Muscle layer of colon (tissue), 2 donors: ENCODE data around the gene PRX.
"Not testable (repeated sequence)": the region's sequence is repeated elsewhere in the genome, so short reads cannot be mapped to it uniquely, and the experiment has no call there.

Source experiments
- H3K27ac ChIP-seq: one replicate; pipeline ENCODE4 v1.7.0; 2013; ENCODE audit warnings: low read depth, mild to moderate bottlenecking, low read length, moderate library complexity
- H3K27me3 ChIP-seq, 2 donors: one replicate each; pipeline ENCODE4 v1.7.0; 2013; ENCODE audit warnings: low read length in 2 of 2, mild to moderate bottlenecking in 2 of 2; ENCODE audit not compliant: insufficient read depth in 2 of 2, control insufficient read depth in 1 of 2
- H3K36me3 ChIP-seq: one replicate; pipeline ENCODE4 v1.7.0; 2013; ENCODE audit warnings: mild to moderate bottlenecking, low read length; ENCODE audit not compliant: insufficient read depth
- H3K4me1 ChIP-seq: one replicate; pipeline ENCODE4 v1.7.0; 2013; ENCODE audit warnings: mild to moderate bottlenecking, low read length; ENCODE audit not compliant: insufficient read depth
- H3K4me3 ChIP-seq, 2 donors: one replicate each; pipeline ENCODE4 v1.7.0; 2013; ENCODE audit warnings: low read length in 2 of 2, low read depth in 1 of 2, mild to moderate bottlenecking in 1 of 2, moderate library complexity in 1 of 2
- H3K9ac ChIP-seq: one replicate; pipeline ENCODE4 v1.7.0; 2013; ENCODE audit warnings: low read length
- H3K9me3 ChIP-seq: one replicate; pipeline ENCODE4 v1.7.0; 2013; ENCODE audit warnings: mild to moderate bottlenecking, low read length
- donor health status: abdominal sarcoma.
- donor health status: Adenocarcinoma of cecum.

Gene PRX

GRCh38 chr19:40378509-40378908 is 34.7 kb downstream of the PRX start:
- Histone ChIP-seq H3K4me1 (no peaks in the 10 kb centered on the region), H3K4me3 (no peak overlapping the region), H3K36me3 (peaks cover 31% of the 10 kb centered on the region), H3K9me3 (no peaks in the 10 kb centered on the region), H3K27me3 (no peaks in the 10 kb centered on the region), H3K27ac (no peak overlapping the region), H3K9ac (no peak overlapping the region)

GRCh38 chr19:40377876-40378385 is 35.2 kb downstream of the PRX start:
- H3K4me3 ChIP-seq = no peak overlapping the region
- no peaks in the 10 kb centered on the region for H3K27me3 ChIP-seq
- H3K36me3 ChIP-seq = peaks cover 36% of the 10 kb centered on the region
- no peak overlapping the region for H3K9ac ChIP-seq
- H3K27ac ChIP-seq = no peak overlapping the region
- H3K9me3 ChIP-seq = no peaks in the 10 kb centered on the region
- no peaks in the 10 kb centered on the region for H3K4me1 ChIP-seq

GRCh38 chr19:40376286-40376862 is 36.8 kb downstream of the PRX start:
- Histone ChIP-seq H3K9me3 (no peaks in the 10 kb centered on the region), H3K4me3 (no peak overlapping the region), H3K9ac (no peak overlapping the region), H3K4me1 (no peaks in the 10 kb centered on the region), H3K27me3 (no peaks in the 10 kb centered on the region), H3K27ac (no peak overlapping the region), H3K36me3 (peaks cover 49% of the 10 kb centered on the region)

- Histone ChIP-seq H3K4me1 (no peaks in the 10 kb centered on the region), H3K9ac (no peak overlapping the region), H3K36me3 (peaks cover 61% of the 10 kb centered on the region), H3K9me3 (no peaks in the 10 kb centered on the region), H3K27ac (no peak overlapping the region), H3K4me3 (no peak overlapping the region), H3K27me3 (no peaks in the 10 kb centered on the region)
These were observed 39.1 kb downstream of the PRX start for GRCh38 chr19:40374084-40374483.

GRCh38 chr19:40371802-40372122 is 41.4 kb downstream of the PRX start:
- no peak overlapping the region for H3K4me3 ChIP-seq
- H3K36me3 ChIP-seq = peaks cover 65% of the 10 kb centered on the region
- no peak overlapping the region for H3K9ac ChIP-seq
- no peaks in the 10 kb centered on the region for H3K4me1 ChIP-seq
- H3K9me3 ChIP-seq = no peaks in the 10 kb centered on the region
- H3K27ac ChIP-seq = no peak overlapping the region
- H3K27me3 ChIP-seq = no peaks in the 10 kb centered on the region

DNA sequence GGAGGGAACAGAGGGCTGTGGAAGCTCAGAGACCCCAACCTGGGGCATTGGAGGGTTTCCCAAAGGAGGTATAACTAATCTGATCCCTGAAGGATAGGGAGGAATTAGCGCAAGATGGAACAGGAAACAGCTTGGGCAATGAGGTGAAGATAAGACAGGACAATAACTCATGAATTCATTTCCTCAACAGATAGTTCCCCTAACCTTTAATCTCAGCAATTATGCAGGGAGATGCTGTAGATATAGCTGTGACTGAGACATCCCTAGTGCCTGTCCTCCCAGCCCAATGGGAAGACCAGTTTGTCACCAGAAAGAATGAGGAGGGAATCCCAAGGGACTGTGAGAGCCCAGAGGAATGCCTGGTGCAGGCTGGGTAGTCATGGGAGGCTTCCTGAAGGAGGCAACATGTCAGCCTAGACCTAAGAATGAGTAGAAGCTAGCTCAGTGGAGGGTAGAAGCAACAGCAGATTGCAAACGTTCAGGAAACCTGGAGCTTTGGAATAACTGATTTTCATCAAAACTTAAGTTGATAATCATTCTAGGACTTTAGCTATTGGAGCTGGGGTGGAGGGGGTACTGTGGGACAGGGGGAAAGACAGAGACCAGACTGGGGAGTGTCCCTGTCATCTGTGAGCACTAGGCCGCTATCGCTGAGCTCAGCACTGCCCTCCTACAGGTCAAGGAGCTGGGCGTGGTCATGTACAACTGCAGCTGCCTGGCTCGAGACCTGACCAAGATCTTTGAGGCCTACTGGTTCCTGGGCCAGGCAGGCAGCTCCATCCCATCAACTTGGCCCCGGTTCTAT is 42.0 kb downstream of the PRX start:
- peaks cover 66% of the 10 kb centered on the region for H3K36me3 ChIP-seq
- peaks cover 1% of the 10 kb centered on the region for H3K4me1 ChIP-seq
- no peaks in the 10 kb centered on the region for H3K9me3 ChIP-seq
- no peak overlapping the region for H3K4me3 ChIP-seq
- H3K27ac ChIP-seq = no peak overlapping the region
- no peaks in the 10 kb centered on the region for H3K27me3 ChIP-seq
- no peak overlapping the region for H3K9ac ChIP-seq

- not testable (repeated sequence) for H3K4me3 ChIP-seq, H3K27me3 ChIP-seq, H3K9ac ChIP-seq, H3K4me1 ChIP-seq, H3K9me3 ChIP-seq, H3K27ac ChIP-seq
- peaks cover 66% of the 10 kb centered on the region for H3K36me3 ChIP-seq
These were observed 42.9 kb downstream of the PRX start for GRCh38 chr19:40370253-40370652.

DNA sequence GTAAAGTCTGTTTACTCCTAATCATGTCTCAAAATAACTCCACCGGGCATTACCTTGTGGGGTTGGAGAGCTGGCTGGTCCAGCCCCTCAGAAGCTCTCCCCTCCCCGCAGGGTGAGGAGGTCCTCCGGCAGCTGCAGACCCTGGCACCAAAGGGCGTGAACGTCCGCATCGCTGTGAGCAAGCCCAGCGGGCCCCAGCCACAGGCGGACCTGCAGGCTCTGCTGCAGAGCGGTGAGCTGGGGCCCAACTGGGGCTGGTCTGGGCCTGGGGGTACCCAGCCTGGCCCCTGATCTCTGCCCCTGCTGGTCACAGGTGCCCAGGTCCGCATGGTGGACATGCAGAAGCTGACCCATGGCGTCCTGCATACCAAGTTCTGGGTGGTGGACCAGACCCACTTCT is 43.4 kb downstream of the PRX start:
- no peak overlapping the region for H3K27ac ChIP-seq
- no peak overlapping the region for H3K9ac ChIP-seq
- H3K4me1 ChIP-seq = peaks cover 6% of the 10 kb centered on the region
- H3K36me3 ChIP-seq = peaks cover 64% of the 10 kb centered on the region
- no peak overlapping the region for H3K4me3 ChIP-seq
- H3K9me3 ChIP-seq = no peaks in the 10 kb centered on the region
- no peaks in the 10 kb centered on the region for H3K27me3 ChIP-seq

GRCh38 chr19:40367577-40368434 is 45.4 kb downstream of the PRX start:
- no peak overlapping the region for H3K4me3 ChIP-seq
- H3K27ac ChIP-seq = no peak overlapping the region
- H3K27me3 ChIP-seq = no peaks in the 10 kb centered on the region
- peaks cover 48% of the 10 kb centered on the region for H3K36me3 ChIP-seq
- H3K9ac ChIP-seq = no peak overlapping the region
- H3K4me1 ChIP-seq = peaks cover 6% of the 10 kb centered on the region
- no peaks in the 10 kb centered on the region for H3K9me3 ChIP-seq

- Histone ChIP-seq H3K27ac (no peak overlapping the region), H3K4me1 (peaks cover 6% of the 10 kb centered on the region), H3K36me3 (peaks cover 41% of the 10 kb centered on the region), H3K27me3 (no peaks in the 10 kb centered on the region), H3K9ac (no peak overlapping the region), H3K9me3 (no peaks in the 10 kb centered on the region), H3K4me3 (no peak overlapping the region)
These were observed 46.2 kb downstream of the PRX start for GRCh38 chr19:40366697-40367561.
